GM19468 (cell line): Measurements from ENCODE around the gene MBLAC2.

Source experiments
- ATAC-seq: cut with Tn5 transposase; IDR thresholded peaks from one replicate; pipeline ENCODE4 v1.9.1; 2021; ENCODE audit warnings: mild to moderate bottlenecking, moderate library complexity, moderate number of reproducible peaks; ENCODE audit not compliant: unreplicated experiment; ENCODE audit errors: extremely low read depth

The MBLAC2 gene

GRCh38 chr5:90474235-90475107 lies at the start of gene MBLAC2, which contains the start of gene POLR3G:
MBLAC2 (minus strand) TSS chr5:90474771; CDS start chr5:90474292, 479 bp downstream.
POLR3G (plus strand) TSS chr5:90474864; CDS start chr5:90485568, 10,704 bp downstream.
- peak; percentile 66 for ATAC-seq

- ATAC-seq = no peak
These were observed 44.5 kb upstream of the MBLAC2 start for GRCh38 chr5:90519081-90519480.

- no peak for ATAC-seq
These were observed 44.1 kb upstream of the MBLAC2 start for GRCh38 chr5:90518661-90519060.

- no peak for ATAC-seq
These were observed 39.9 kb upstream of the MBLAC2 start for GRCh38 chr5:90514520-90514919.

GRCh38 chr5:90510438-90510837 lies 35.9 kb upstream of the MBLAC2 start:
- ATAC-seq = no peak

GRCh38 chr5:90506221-90506620 lies 31.6 kb upstream of the MBLAC2 start:
- ATAC-seq = no peak

- ATAC-seq = no peak
These were observed 30.2 kb upstream of the MBLAC2 start for GRCh38 chr5:90504743-90505142.

- no peak for ATAC-seq
These were observed 29.0 kb upstream of the MBLAC2 start for GRCh38 chr5:90503596-90503995.

GRCh38 chr5:90495146-90495545 lies 20.6 kb upstream of the MBLAC2 start:
- no peak for ATAC-seq

GRCh38 chr5:90494043-90494442 lies 19.5 kb upstream of the MBLAC2 start:
- no peak for ATAC-seq

GRCh38 chr5:90488791-90489190 lies 14.2 kb upstream of the MBLAC2 start:
- no peak for ATAC-seq

GRCh38 chr5:90484540-90484939 lies 10.0 kb upstream of the MBLAC2 start:
- ATAC-seq = no peak

- ATAC-seq = no peak
These were observed 8.6 kb upstream of the MBLAC2 start for GRCh38 chr5:90483206-90483605.

GRCh38 chr5:90480699-90481098 lies 6.1 kb upstream of the MBLAC2 start:
- ATAC-seq = no peak

GRCh38 chr5:90479611-90480385 lies 5.2 kb upstream of the MBLAC2 start:
- ATAC-seq = no peak

- ATAC-seq = no peak
These were observed 3.1 kb upstream of the MBLAC2 start for GRCh38 chr5:90477621-90478215.

GRCh38 chr5:90477073-90477472 lies 2.5 kb upstream of the MBLAC2 start:
- ATAC-seq = no peak

GRCh38 chr5:90476391-90476790 lies 1.8 kb upstream of the MBLAC2 start:
- ATAC-seq = no peak

- ATAC-seq = no peak
These were observed 937 bp upstream of the MBLAC2 start for GRCh38 chr5:90475436-90475980.

- peak; percentile 1 for ATAC-seq
These were observed 956 bp downstream of the MBLAC2 start for GRCh38 chr5:90473396-90474234.
